HG02610 (cell line): Measurements from ENCODE around the gene ZNF341.

Experiments
- ATAC-seq: cut with Tn5 transposase; IDR thresholded peaks from one replicate; pipeline ENCODE4 v1.9.1; 2021; ENCODE audit warnings: mild to moderate bottlenecking, moderate library complexity; ENCODE audit not compliant: unreplicated experiment

The ZNF341 gene

DNA sequence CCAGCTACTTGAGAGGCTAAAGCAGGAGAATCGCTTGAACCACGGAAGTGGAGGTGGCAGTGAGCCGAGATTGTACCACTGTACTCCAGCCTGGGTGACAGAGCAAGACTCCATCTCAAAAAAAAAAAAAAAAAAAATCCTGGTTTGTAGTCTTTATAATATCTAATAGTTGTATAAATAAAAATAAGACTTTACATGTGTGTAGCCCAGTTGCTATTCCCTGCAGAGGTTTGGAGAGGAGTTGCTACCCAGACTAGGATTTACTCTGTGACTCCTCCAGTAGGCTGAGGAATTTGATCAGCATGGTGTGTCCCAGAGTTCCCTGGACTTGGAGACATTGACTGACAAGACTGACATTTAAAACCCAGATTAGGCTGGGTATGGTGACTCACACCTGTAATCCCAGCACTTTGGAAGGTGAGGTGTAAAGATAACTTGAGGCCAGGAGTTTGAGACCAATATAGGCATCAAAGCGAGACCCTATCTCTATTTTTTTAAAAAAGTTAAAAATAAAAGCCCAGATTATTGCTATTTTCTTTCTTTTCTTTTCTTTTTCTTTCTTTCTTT, 89.6 kb downstream of the ZNF341 start:
- ATAC-seq, result no peak

- ATAC-seq, result no peak
Measured at GRCh38 chr20:33822423-33822822, 90.6 kb downstream of the ZNF341 start.

GRCh38 chr20:33822991-33823390, 91.2 kb downstream of the ZNF341 start:
- no peak for ATAC-seq

DNA sequence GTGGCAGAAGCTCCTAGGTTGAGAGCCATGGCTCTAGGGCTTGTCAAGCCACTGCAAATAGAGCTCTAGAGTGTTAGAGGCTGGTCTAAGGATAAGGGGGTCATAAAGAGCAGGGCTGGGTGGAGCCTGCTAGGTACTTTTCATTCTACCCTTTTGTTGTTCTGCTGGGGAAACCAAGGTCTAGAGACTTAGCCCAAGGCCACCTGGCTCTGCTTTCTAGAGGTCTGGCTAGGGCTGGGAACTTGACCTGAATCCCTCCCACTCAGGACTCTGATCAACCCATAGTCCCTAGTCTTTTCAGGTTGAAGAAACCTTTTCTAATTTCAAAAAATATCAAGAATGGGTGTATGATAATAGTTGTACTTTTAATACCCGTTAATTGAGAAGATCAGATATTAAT, 93.1 kb downstream of the ZNF341 start:
- no peak for ATAC-seq

DNA sequence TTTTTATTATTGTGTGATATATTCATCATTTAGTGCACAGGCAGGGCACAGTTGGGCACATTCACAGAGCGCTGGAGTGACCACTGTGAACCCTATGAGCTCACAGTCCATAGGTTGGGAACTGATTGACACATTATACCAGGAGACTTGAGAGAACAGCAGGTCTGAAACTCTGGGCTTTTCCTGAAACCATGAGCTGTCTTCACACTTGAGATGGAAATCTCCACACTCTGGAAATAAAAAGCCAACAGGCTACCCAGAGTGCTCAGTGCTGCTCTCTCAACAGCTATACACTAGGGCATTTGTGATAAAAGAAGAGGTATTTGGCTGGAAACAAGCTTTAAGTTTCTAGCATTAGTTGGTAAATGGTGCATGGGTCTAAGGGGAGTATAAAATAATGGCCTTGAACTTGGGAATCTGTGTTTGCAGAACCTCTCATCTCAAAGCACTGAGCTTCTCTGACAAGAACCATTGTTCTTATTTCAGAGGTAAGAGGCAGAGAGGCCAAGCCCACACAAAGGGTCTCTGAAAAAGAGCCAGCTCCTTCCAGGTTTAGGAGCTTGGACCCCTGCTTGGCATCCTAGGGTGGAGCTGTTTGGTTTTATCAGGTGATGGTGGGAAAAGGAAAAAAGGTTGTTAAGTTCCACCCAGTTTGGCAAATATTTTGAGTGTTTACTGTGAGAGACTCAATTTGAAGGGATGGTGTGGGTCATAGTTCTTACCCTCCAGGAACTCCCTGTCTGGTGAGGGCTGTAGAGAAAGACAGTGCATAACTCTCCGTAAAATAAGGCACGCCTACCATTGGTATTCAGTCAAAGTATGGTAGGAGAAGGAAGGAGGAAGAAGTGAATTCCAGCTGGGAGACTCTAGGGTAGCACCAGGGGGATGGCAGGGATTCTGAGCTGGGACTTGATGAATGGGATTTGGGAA, 93.8 kb downstream of the ZNF341 start:
- no peak for ATAC-seq

- ATAC-seq, result no peak
Measured at GRCh38 chr20:33826270-33826897, 94.6 kb downstream of the ZNF341 start.

- no peak for ATAC-seq
Measured at GRCh38 chr20:33827109-33827508, 95.3 kb downstream of the ZNF341 start.

DNA sequence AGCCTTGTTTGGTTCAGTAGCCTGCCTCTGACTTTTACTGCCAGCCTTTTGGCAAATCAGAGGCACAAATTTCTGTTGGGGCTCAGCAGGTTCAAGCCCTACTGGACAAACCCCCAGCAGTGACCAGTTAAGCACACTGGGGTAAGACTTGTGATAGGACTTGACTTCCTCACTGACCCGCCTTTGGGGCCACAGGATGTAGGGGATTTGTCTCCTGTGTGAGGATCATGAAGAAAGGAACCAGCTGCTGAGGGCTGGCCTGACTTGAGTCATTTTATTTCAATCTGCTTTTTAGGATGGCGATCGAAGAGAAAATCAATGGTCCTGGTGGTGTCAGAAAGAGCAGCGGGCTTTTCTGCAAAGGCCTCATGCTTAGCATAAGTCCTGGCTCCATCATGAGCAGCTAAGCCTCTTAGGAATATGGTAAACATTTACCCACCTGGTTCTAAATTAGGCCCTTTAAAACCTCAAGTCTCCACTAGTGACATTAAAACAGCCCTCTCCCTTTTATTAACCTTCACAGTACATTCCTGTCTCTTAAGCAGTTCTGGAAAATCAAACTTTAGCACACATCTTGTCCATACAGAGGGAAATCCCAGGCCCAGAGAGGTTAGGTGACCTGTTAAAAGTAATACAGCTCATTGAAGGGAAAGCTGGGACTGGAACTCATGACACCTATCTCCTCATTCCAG, 96.0 kb downstream of the ZNF341 start:
- no peak for ATAC-seq

- no peak for ATAC-seq
Measured at GRCh38 chr20:33828326-33828844, 96.6 kb downstream of the ZNF341 start.

DNA sequence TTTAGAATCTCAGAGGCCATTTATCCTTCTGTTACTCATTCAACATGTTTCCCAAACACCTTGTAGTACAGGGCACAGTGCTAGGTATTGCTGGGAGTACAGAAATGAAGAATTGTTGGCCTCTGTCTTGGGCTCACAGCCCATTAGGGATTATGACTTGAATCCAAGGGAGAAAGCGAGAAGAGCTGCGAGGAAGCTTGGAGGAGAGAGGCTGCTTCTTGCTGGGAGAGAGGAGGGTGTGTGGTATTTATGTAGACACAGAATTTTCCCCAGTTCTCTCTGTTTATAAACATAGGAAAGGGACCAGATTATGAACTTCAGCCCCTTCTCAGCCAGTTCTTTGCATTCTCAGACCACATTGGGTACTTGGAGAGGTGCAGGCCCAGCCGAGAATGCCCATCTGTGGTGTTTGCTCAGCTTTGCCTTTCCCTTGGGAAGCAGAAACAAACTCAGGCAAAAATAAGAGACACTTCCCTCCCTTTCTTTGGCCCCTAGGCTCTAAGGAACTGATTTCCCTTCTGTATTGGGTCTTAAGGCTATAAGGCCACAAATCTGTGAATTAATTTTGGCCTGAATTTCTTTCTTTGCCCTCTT, 97.3 kb downstream of the ZNF341 start:
- no peak for ATAC-seq

GRCh38 chr20:33829636-33830035, 97.8 kb downstream of the ZNF341 start:
- no peak for ATAC-seq

- ATAC-seq, result no peak
Measured at GRCh38 chr20:33830371-33830770, 98.6 kb downstream of the ZNF341 start.

GRCh38 chr20:33832103-33832804, 100.5 kb downstream of the ZNF341 start:
- no peak for ATAC-seq

DNA sequence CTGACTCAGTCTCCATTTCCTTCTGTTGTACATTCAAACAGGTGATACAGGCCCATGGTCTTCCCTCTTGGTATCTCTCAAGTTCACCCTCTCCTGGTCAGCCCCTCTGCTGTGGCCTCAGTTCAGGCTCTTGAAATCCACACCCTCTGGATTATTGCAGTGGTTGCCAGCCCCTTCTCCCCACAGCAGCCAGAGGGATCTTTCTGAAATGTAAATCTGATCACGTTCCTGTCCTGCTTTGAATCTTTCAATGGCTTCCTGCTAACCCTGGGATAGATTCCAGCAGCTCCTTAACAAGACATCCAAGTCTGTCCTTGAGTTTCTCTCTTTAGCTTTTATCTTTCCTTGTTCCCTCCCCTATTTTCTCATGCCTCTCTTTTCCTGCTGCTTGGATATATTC, 101.5 kb downstream of the ZNF341 start:
- ATAC-seq, result no peak

GRCh38 chr20:33835615-33836172, 103.9 kb downstream of the ZNF341 start:
- ATAC-seq, result no peak

- ATAC-seq, result no peak
Measured at GRCh38 chr20:33836277-33836676, 104.5 kb downstream of the ZNF341 start.

GRCh38 chr20:33837096-33837830, 105.5 kb downstream of the ZNF341 start:
- ATAC-seq, result no peak

DNA sequence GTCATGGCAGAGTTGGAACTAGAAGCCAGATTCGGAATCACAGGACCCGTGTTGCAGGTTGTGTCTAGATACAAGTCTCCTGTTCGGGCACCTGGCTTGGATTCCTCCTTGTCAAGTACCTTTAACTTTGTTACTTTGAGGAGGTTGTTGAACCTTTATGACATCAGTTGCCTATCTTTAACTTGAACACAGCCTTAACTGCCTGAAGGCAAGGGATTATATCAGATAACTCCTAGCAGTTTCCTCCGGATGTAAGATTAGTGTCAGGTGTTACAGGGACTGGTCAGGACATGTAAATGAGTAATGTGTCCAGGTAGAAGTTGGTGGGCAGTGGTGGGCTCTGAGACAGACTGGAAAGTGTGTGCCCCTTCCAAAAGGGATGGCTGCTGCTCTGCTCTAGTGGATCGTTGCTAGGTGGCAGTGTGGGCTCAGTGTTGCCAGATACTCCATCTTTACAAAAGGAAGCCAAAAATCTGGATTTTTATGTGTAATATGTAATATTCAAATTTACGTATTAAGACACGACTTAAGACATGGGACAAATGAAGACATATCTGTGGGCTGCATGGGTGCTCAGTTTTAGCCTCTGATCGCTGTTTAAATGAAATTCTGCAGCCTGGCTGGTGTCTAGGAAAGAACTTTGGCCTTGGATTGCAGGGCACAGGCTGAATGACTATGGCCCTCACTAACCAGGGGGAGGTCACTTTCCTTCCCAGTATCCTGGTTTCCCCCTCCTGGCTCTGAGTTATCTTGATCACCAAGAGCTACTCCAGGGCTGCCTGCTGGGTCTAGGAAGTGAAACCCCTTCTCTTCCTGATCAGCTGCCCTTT, 106.5 kb downstream of the ZNF341 start:
- no peak for ATAC-seq
